Pancreas (tissue), 10 donors: ENCODE measurements around the gene LY6G6D. TPM values are rescaled to one million over a fixed set of nuclear protein-coding genes. Genes with fewer than 3 reads are reported as not detected.
A peak's percentile ranks its signal among the peaks of the same experiment; 100 is the strongest.

ENCODE experiments used
- ATAC-seq, 4 donors: fragments of 200-7000 bp; cut with Tn5 transposase; one replicate each; pipeline versions ENCODE4 v1.8.0 to v1.9.1; 2020; ENCODE audit warnings: mild to moderate bottlenecking in 4 of 4, moderate library complexity in 4 of 4
- DNase-seq, 6 donors: peaks; one replicate each; pipeline ENCODE4 v3.0.0-alpha.2; 2020
- FAIRE-seq: peaks from 2 replicates; lab custom pipeline; 2012; peaks lifted over from hg19 to GRCh38; lab: Jason Lieb, UNC
- H3K27ac ChIP-seq, 4 donors: fragments of 200-600 bp; sonication (generic); 1 replicate in 3 of 4; 2 replicates in 1 of 4; pipeline versions ENCODE4 v1.5.0 to v1.8.0; 2020
- H3K27me3 ChIP-seq, 4 donors: fragments of 200-600 bp; one replicate each; pipeline ENCODE4 v1.8.0; 2021
- H3K36me3 ChIP-seq, 3 donors: fragments of 200-600 bp; sonication (generic) in 1 of 3; one replicate each; pipeline versions ENCODE4 v1.5.0 to v1.8.0; 2020 to 2021
- H3K4me1 ChIP-seq, 3 donors: fragments of 200-600 bp; one replicate each; pipeline ENCODE4 v1.8.0; 2021
- H3K4me3 ChIP-seq, 4 donors: fragments of 200-600 bp; sonication (generic) in 2 of 4; one replicate each; pipeline versions ENCODE4 v1.5.0 to v1.8.0; 2020 to 2021
- H3K9me3 ChIP-seq, 4 donors: fragments of 200-600 bp; one replicate each; pipeline ENCODE4 v1.8.0; 2021
- WGBS, 2 donors: extraction: QIAGEN DNeasy Blood & Tissue Kit; methylation state at CpG; one replicate each; pipeline ENCODE4 v1.1.7; 2013; 5-methylcytosine and 5-hydroxymethylcytosine counted together
- intact Hi-C, 3 donors: fragments of 100-400 bp; cut with DNase I; formaldehyde crosslinking; loops; one replicate each; pipeline versions ENCODE4 v1.11.1 to v1.14.2; 2022
- polyA plus RNA-seq, 2 donors: library from polyadenylated mRNA; stranded (reverse); fragments of 200-250 nt; gene quantifications; one replicate each; pipeline ENCODE4 v1.2.3, GENCODE V29; 2013
- total RNA-seq, 6 donors: library from RNA; stranded (reverse); fragmentation: NEBNext Ultra II Directional in 4 of 6; extraction: Animal tissue kit (Norgen Biotek cat#: 25700) in 4 of 6; gene quantifications; one replicate each; pipeline versions ENCODE4 v1.2.1 to v1.2.4, GENCODE V29; 2021 to 2023
- TF ChIP-seq, protein P1 (sequence below), 4 donors: fragments of 200-600 bp; sonication (generic) in 3 of 4; IDR thresholded peaks; one replicate each; pipeline versions ENCODE4 v1.5.0 to v1.8.0; 2021; ENCODE audit warnings: antibody characterized with exemption in 4 of 4
- donor health status: healthy with polysubstance abuse.
- donor health status: DM: no; HTN: no; CAD: no; lungs with moderate emphysema.
- donor health status: DM: no; HTN: no; CAD: no.
- donor health status: control.
- donor health status: control.
- donor health status: Bipolar disorder and iron deficiency.
- donor health status: DM: yes; HTN: yes; CAD: no.
- donor health status: DM: no; HTN: no; CAD: no.
- donor health status: DM: no; HTN: no; CAD: no.
- donor health status: DM: yes; HTN: yes; CAD: no.

LY6G6D gene
- total and polyA plus RNA-seq, 8 donors: not detected

- DNase-seq (no peak), ATAC-seq (peak in 3 of 4 donors; percentile 67 to 73 (median 72)), FAIRE-seq (no peak)
- no peaks in the 10 kb centered on the region for H3K4me1 ChIP-seq
- no peaks in the 10 kb centered on the region for H3K36me3 ChIP-seq
- H3K9me3 ChIP-seq: no peaks in the 10 kb centered on the region
- no peak overlapping the region for H3K27ac ChIP-seq
- H3K27me3 ChIP-seq: no peaks in the 10 kb centered on the region
- no peak overlapping the region for H3K4me3 ChIP-seq
- TF ChIP-seq, protein P1, sequence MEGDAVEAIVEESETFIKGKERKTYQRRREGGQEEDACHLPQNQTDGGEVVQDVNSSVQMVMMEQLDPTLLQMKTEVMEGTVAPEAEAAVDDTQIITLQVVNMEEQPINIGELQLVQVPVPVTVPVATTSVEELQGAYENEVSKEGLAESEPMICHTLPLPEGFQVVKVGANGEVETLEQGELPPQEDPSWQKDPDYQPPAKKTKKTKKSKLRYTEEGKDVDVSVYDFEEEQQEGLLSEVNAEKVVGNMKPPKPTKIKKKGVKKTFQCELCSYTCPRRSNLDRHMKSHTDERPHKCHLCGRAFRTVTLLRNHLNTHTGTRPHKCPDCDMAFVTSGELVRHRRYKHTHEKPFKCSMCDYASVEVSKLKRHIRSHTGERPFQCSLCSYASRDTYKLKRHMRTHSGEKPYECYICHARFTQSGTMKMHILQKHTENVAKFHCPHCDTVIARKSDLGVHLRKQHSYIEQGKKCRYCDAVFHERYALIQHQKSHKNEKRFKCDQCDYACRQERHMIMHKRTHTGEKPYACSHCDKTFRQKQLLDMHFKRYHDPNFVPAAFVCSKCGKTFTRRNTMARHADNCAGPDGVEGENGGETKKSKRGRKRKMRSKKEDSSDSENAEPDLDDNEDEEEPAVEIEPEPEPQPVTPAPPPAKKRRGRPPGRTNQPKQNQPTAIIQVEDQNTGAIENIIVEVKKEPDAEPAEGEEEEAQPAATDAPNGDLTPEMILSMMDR (IDR thresholded peaks at IDR 0.05): no peak
- intact Hi-C loops: no loop called here
- WGBS, 2 donors: 62% methylated on average over 10 of the region's 10 CpGs
Observed at GRCh38 chr6:31717499-31718222, 2.5 kb downstream of the LY6G6D start.

GRCh38 chr6:31718265-31718664 lies 3.1 kb downstream of the LY6G6D start:
- 18 to 42% methylated on average over 1 of the region's 1 CpG for WGBS, 2 donors
- no peaks in the 10 kb centered on the region for H3K4me1 ChIP-seq
- no peak overlapping the region for H3K4me3 ChIP-seq
- ATAC-seq (peak; percentile 46 to 84 (median 66)), DNase-seq (no peak), FAIRE-seq (no peak)
- H3K36me3 ChIP-seq: no peaks in the 10 kb centered on the region
- no peaks in the 10 kb centered on the region for H3K9me3 ChIP-seq
- TF ChIP-seq, protein P1 (IDR thresholded peaks at IDR 0.05): no peak
- no peak overlapping the region for H3K27ac ChIP-seq
- intact Hi-C loops: no loop called here
- H3K27me3 ChIP-seq: no peaks in the 10 kb centered on the region

DNA sequence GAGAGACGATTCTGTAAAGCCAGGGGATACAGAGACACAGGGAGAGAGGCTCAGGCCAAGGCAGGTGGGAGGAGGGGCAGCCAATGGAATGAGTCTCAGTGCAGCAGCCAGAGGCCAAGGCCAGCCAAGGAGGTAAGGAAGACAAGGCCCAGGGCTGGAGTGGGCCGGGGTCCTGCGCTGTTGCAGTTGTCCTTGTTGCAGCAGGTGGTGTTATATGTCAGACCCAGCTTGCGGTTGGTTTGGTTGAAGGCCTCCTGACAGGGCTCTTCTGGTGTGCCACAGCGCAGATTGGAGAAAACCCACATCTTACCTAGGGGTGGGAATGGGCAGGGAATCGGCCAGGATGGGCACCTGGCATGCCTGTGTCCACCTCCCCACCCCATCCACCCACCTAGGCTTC lies 3.9 kb downstream of the LY6G6D start:
- Histone ChIP-seq H3K4me1 (no peaks in the 10 kb centered on the region), H3K36me3 (no peaks in the 10 kb centered on the region), H3K27ac (peak overlapping the region in 1 of 4 donors; percentile 19), H3K27me3 (no peaks in the 10 kb centered on the region), H3K9me3 (no peaks in the 10 kb centered on the region), H3K4me3 (no peak overlapping the region)
- no peak for FAIRE-seq
- TF ChIP-seq, protein P1 (IDR thresholded peaks at IDR 0.05): no peak
- intact Hi-C loops: no loop called here
- no peak for ATAC-seq
- no peak for DNase-seq
- WGBS, 2 donors: 71 to 73% methylated on average over 6 of the region's 6 CpGs

GRCh38 chr6:31720196-31720770 lies 5.1 kb downstream of the LY6G6D start:
- no peaks in the 10 kb centered on the region for H3K9me3 ChIP-seq
- H3K4me1 ChIP-seq: no peaks in the 10 kb centered on the region
- intact Hi-C loops: no loop called here
- no peaks in the 10 kb centered on the region for H3K27me3 ChIP-seq
- DNase-seq (no peak), FAIRE-seq (no peak), ATAC-seq (no peak)
- TF ChIP-seq, protein P1 (IDR thresholded peaks at IDR 0.05): no peak
- WGBS, 2 donors: 73 to 82% methylated on average over 5 of the region's 5 CpGs
- no peak overlapping the region for H3K4me3 ChIP-seq
- no peaks in the 10 kb centered on the region for H3K36me3 ChIP-seq
- no peak overlapping the region for H3K27ac ChIP-seq
